Mucosa of descending colon (tissue), 3 donors: ENCODE data around the gene APBB2. TPM values are rescaled to one million over a fixed set of nuclear protein-coding genes. Genes with fewer than 3 reads are reported as not detected.
"Not testable (repeated sequence)": the region's sequence is repeated elsewhere in the genome, so short reads cannot be mapped to it uniquely, and the experiment has no call there.

Experiments used
- ATAC-seq: fragments of 200-7000 bp; cut with Tn5 transposase; one replicate; pipeline ENCODE4 v1.9.1; 2020; ENCODE audit warnings: mild to moderate bottlenecking, moderate library complexity
- DNase-seq, 3 donors: peaks; one replicate each; pipeline ENCODE4 v3.0.0-alpha.2; 2020
- H3K36me3 ChIP-seq: fragments of 200-600 bp; one replicate; pipeline ENCODE4 v1.8.0; 2021; ENCODE audit warnings: low read depth, mild to moderate bottlenecking
- H3K4me1 ChIP-seq: fragments of 200-600 bp; one replicate; pipeline ENCODE4 v1.8.0; 2021; ENCODE audit warnings: low read depth, mild to moderate bottlenecking
- H3K4me3 ChIP-seq: fragments of 200-600 bp; one replicate; pipeline ENCODE4 v1.8.0; 2021; ENCODE audit warnings: mild to moderate bottlenecking
- H3K9me3 ChIP-seq: fragments of 200-600 bp; one replicate; pipeline ENCODE4 v1.8.0; 2021; ENCODE audit warnings: mild to moderate bottlenecking
- intact Hi-C, 2 donors: fragments of 100-400 bp; cut with DNase I in 1 of 2; cut with micrococcal nuclease in 1 of 2; formaldehyde crosslinking; loops; one replicate each; pipeline versions ENCODE4 v1.11.0 to v1.11.1; 2022; cut with DNase I, micrococcal nuclease
- total RNA-seq, 3 donors: library from RNA; stranded (reverse); fragmentation: NEBNext Ultra II Directional in 2 of 3; extraction: Animal tissue kit (Norgen Biotek cat#: 25700) in 2 of 3; gene quantifications; one replicate each; pipeline versions ENCODE4 v1.2.1 to v1.2.4, GENCODE V29; 2021 to 2023
- TF ChIP-seq, protein P1 (sequence below): fragments of 200-600 bp; IDR thresholded peaks from one replicate; pipeline ENCODE4 v1.8.0; 2022; ENCODE audit warnings: antibody characterized with exemption, mild to moderate bottlenecking
- donor health status: DM: no; HTN: no; CAD: no; lungs with moderate emphysema.
- donor health status: DM: no; HTN: no; CAD: no.
- donor health status: DM: no; HTN: yes; CAD: no.

The APBB2 gene
- total RNA-seq, 3 donors from 2014 or later, result 26.3 to 68.3 (median 29.6) TPM

DNA sequence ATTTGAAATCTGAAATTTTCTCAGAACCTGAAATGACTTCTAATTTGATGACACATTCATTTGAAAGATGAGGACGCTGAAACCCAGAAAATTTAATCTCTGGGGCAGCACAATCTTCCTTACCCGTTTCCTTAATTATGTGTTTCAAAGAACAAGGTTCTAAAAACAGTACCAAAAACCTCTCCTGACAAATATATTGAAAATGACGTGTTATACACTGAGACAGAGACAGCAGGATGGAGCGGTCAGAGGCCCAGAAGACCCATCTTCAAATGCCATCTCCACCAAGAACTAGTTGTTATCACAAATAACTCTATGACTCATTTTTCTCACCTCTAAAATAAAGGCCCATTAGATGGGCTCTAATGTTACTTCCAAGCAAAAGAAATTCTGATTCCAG, 287.3 kb downstream of the APBB2 start:
- H3K9me3 ChIP-seq, result no peaks in the 10 kb centered on the region
- H3K4me3 ChIP-seq, result no peak overlapping the region
- no peaks in the 10 kb centered on the region for H3K36me3 ChIP-seq
- DNase-seq (no peak), ATAC-seq (no peak)
- no peaks in the 10 kb centered on the region for H3K4me1 ChIP-seq
- TF ChIP-seq, protein P1, sequence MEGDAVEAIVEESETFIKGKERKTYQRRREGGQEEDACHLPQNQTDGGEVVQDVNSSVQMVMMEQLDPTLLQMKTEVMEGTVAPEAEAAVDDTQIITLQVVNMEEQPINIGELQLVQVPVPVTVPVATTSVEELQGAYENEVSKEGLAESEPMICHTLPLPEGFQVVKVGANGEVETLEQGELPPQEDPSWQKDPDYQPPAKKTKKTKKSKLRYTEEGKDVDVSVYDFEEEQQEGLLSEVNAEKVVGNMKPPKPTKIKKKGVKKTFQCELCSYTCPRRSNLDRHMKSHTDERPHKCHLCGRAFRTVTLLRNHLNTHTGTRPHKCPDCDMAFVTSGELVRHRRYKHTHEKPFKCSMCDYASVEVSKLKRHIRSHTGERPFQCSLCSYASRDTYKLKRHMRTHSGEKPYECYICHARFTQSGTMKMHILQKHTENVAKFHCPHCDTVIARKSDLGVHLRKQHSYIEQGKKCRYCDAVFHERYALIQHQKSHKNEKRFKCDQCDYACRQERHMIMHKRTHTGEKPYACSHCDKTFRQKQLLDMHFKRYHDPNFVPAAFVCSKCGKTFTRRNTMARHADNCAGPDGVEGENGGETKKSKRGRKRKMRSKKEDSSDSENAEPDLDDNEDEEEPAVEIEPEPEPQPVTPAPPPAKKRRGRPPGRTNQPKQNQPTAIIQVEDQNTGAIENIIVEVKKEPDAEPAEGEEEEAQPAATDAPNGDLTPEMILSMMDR, result no peak
- intact Hi-C loops, result loop anchor here in 1 of 2 donors (5.0 kb wide), 1 partner anchor 290 kb away; no protein-coding TSS in a partner anchor

DNA sequence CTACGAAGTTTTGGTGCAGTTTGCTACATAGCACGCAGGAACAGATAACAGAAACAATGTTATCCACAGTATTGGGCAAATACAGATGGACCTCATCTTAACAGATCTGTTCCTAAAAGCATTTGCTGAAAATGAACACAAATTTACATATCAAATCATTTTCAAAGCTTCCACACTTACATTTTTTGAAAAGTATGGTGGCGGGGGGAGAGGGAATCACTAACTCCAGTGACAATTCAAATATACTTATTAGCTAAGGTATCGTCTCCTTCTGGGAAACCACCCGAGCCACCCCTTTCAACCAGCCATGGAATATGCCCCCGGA, 289.6 kb downstream of the APBB2 start:
- TF ChIP-seq, protein P1, result peak; percentile 2
- DNase-seq (no peak), ATAC-seq (no peak)
- H3K4me1 ChIP-seq, result no peaks in the 10 kb centered on the region
- intact Hi-C loops, result loop anchor here in 1 of 2 donors (5.0 kb wide), 1 partner anchor 293 kb away; no protein-coding TSS in a partner anchor
- no peak overlapping the region for H3K4me3 ChIP-seq
- H3K36me3 ChIP-seq, result no peaks in the 10 kb centered on the region
- H3K9me3 ChIP-seq, result no peaks in the 10 kb centered on the region

DNA sequence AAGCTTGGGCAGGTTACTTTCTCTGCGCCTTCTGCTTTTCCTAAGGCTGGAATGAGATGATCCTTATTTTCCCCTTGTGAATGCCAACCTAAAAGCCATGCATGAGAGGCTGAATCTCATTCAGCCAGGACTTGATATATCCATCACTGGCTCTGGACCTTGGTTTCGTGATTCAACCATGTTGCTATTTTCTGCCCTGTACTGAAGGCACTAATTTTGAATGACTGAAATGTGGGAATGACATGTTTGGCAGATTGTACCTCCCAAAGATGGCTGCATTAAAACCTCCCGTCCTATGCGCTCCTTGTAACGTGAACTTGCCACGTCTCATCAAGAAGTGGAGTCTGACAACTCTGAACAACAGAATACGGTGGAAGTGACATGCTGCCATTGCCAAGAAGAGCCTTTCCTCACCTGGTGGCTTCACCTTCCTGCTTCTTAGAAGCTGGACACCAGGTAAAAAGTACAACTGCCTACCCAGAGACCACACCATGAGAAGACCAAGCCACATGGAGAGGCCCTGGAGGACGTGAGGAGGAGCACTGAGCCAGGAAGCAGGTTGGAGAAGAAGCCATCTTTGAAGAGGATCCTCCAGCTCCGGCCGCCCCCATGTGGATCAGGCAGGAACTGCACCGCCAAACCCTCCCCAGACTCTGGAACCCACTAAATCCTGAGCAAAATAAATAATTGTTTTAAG, 290.1 kb downstream of the APBB2 start:
- Histone ChIP-seq H3K36me3 (no peaks in the 10 kb centered on the region), H3K4me3 (no peak overlapping the region), H3K4me1 (no peaks in the 10 kb centered on the region), H3K9me3 (no peaks in the 10 kb centered on the region)
- peak; percentile 84 for ATAC-seq
- TF ChIP-seq, protein P1, result peak; percentile 85
- intact Hi-C loops, result no loop called here
- DNase-seq, result peak; percentile 61 to 73 (median 71)

DNA sequence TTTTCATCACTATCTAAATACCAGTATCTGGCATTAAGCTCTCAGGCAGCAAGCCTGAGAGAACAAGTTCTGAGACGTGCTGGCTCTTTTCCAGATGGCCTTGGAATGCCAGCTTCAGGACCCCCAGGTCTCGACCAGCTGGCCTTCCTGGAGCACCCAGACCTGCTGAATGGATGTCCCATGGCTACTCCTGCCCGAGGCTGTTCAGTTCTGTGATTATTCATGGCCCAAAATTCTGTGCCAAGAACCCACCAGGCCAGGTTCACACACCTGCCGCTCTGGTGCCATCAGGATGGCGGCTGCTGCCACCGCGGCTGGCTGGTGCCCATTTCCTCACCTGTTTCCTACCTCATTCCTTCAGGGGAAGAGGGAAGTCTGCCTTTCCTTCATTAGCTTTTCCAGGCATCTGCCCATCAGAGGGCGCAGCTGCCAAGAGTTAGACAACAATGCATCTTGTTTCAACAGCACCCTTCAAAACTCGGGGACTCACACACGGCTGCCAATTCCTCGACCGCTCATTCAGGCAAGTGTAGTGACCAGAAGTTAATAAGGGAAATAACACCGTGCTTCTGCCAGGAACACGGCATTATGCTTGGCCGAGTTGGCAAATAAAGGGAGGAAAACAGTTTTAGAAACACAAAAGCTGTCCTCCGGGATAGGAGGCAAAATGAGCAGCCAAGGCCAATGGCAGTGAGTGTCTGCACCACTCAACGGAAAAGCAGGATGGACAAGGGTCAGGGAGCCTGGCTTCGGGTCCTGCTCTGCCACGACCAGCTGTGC, 290.8 kb downstream of the APBB2 start:
- DNase-seq (no peak), ATAC-seq (no peak)
- Histone ChIP-seq H3K4me3 (no peak overlapping the region), H3K36me3 (no peaks in the 10 kb centered on the region), H3K9me3 (no peaks in the 10 kb centered on the region), H3K4me1 (no peaks in the 10 kb centered on the region)
- TF ChIP-seq, protein P1, result no peak
- intact Hi-C loops, result no loop called here

DNA sequence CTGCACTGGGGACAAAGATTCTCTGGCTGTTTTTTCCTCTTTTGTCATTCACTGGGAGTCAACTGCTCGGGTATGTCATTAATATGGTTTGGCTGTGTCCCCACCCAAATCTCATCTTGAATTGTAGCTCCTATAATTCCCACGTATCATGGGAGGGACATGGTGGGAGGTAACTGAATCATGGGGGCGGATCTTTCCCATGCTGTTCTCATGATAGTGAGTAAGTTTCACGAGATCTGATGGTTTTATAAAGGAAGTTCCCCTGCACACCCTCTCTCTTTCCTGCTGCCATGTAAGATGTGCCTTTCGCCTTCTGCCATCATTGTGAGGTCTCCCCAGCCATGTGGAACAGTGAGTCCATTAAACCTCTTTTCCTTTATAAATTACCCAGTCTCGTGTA, 294.4 kb downstream of the APBB2 start:
- H3K4me1 ChIP-seq, H3K36me3 ChIP-seq, H3K4me3 ChIP-seq, intact Hi-C loops, DNase-seq, H3K9me3 ChIP-seq, ATAC-seq: not testable (repeated sequence)

DNA sequence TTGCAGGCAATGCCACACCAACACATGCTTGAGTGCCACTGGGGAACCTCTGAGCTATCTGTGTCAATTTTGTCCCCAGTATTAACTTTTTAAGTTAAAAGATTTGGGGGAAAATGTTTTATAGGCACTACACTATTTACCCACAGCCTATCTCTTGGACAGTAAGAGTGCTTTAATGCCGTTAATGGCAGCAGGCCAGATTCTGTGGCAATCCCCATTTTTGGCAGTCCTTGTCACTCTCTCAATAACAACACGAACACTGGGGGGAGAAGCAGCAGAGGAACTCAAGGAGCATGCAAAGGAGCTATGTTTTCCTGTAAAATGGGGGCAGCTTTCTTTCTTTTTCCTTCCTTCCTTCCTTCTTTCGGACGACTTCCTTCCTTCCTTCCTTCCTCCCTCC, 296.0 kb downstream of the APBB2 start:
- no peaks in the 10 kb centered on the region for H3K4me1 ChIP-seq
- no peaks in the 10 kb centered on the region for H3K36me3 ChIP-seq
- ATAC-seq (no peak), DNase-seq (peak in 1 of 3 donors; percentile 29)
- H3K9me3 ChIP-seq, result no peaks in the 10 kb centered on the region
- no peak overlapping the region for H3K4me3 ChIP-seq
- intact Hi-C loops, result no loop called here
- TF ChIP-seq, protein P1, result no peak
